IMR-90 (cell line): ENCODE measurements around the gene HCFC1R1.

ENCODE experiments used
- BHLHE40 ChIP-seq: fragments of 150-350 bp; IDR thresholded peaks from 2 replicates; pipeline ENCODE4 v1.6.1; 2016; ENCODE audit warnings: mild to moderate bottlenecking, low read depth, low read length
- CEBPB ChIP-seq: IDR thresholded peaks from 2 replicates; pipeline ENCODE4 v1.6.1; 2012; ENCODE audit warnings: low read depth, low read length, improper control_type of control experiment
- CHD1 ChIP-seq: IDR thresholded peaks from 2 replicates; pipeline ENCODE4 v1.6.1; 2012; ENCODE audit warnings: low read depth, low read length, improper control_type of control experiment
- CTCF ChIP-seq: conservative IDR thresholded peaks from 2 replicates; pipeline ENCODE4 v1.5.1; 2012; ENCODE audit warnings: mild to moderate bottlenecking, low read depth, low read length, improper control_type of control experiment
- ELK1 ChIP-seq: fragments of 150-350 bp; IDR thresholded peaks from 2 replicates; pipeline ENCODE4 v1.6.1; 2016; ENCODE audit warnings: low read depth, mild to moderate bottlenecking, low read length, moderate library complexity, borderline replicate concordance
- FOS ChIP-seq: fragments of 150-350 bp; IDR thresholded peaks from 2 replicates; pipeline ENCODE4 v1.6.1; 2016; ENCODE audit warnings: low read depth, low read length
- MAFK ChIP-seq: IDR thresholded peaks from 2 replicates; pipeline ENCODE4 v1.6.1; 2012; ENCODE audit warnings: low read depth, low read length, improper control_type of control experiment
- MXI1 ChIP-seq: IDR thresholded peaks from 2 replicates; pipeline ENCODE4 v1.6.1; 2012; ENCODE audit warnings: low read depth, mild to moderate bottlenecking, low read length, moderate library complexity, borderline replicate concordance
- NFE2L2 ChIP-seq: fragments of 150-350 bp; IDR thresholded peaks from 2 replicates; pipeline ENCODE4 v1.6.1; 2016; ENCODE audit warnings: low read depth, mild to moderate bottlenecking, low read length
- POLR2A ChIP-seq: IDR thresholded peaks from 2 replicates; pipeline ENCODE4 v1.6.1; 2012; ENCODE audit warnings: mild to moderate bottlenecking, low read depth, low read length
- RAD21 ChIP-seq: IDR thresholded peaks from 2 replicates; pipeline ENCODE4 v1.6.1; 2012; ENCODE audit warnings: low read length, improper control_type of control experiment
- RFX5 ChIP-seq: IDR thresholded peaks from 2 replicates; pipeline ENCODE4 v1.8.0; 2012; ENCODE audit warnings: low read depth, mild to moderate bottlenecking, low read length, moderate library complexity
- SMC3 ChIP-seq: fragments of 150-350 bp; IDR thresholded peaks from 2 replicates; pipeline ENCODE4 v1.6.1; 2016; ENCODE audit warnings: low read depth, mild to moderate bottlenecking, antibody characterized with exemption, low read length, moderate library complexity
- USF2 ChIP-seq: fragments of 150-350 bp; IDR thresholded peaks from 2 replicates; pipeline ENCODE4 v1.6.1; 2017; ENCODE audit warnings: mild to moderate bottlenecking, antibody characterized with exemption, low read length, low read depth

GRCh38 chr16:2973093-2973492 is 50.6 kb downstream of the HCFC1R1 start:
- TF ChIP-seq RFX5 (no peak), RAD21 (no peak), MAFK (no peak), CTCF (no peak), MXI1 (no peak), FOS (no peak), POLR2A (no peak), ELK1 (no peak), USF2 (no peak), CHD1 (no peak), BHLHE40 (no peak), CEBPB (no peak), NFE2L2 (no peak), SMC3 (no peak)
